Measurements from ENCODE around the gene CACFD1. TPM values are rescaled to one million over a fixed set of nuclear protein-coding genes. Genes with fewer than 3 reads are reported as not detected.
A peak's percentile ranks its signal among the peaks of the same experiment; 100 is the strongest.

Gene CACFD1
- total and polyA plus RNA-seq, 3 experiments from 2014 or later, result 1.3 to 2.6 (median 2.5) TPM

GRCh38 chr9:133454943-133455673 is 4.7 kb upstream of the CACFD1 start:
- Mint-ChIP-seq H3K27ac (peak overlapping the region in 1 of 8 donors; percentile 52), H3K9me3 (no peaks in the 10 kb centered on the region), H3K4me1 (peaks cover 0 to 13% (median 3%) of the 10 kb centered on the region in 3 donors), H3K27me3 (peaks cover 0 to 2% of the 10 kb centered on the region in 2 donors), H3K36me3 (peaks cover 0 to 4% (median 0%) of the 10 kb centered on the region in 3 donors), H3K4me3 (peak overlapping the region in 1 of 7 donors; percentile 17)
- no peak for DNase-seq
- Histone ChIP-seq H3K4me3 (ENCODE audit: low read length) (no peak overlapping the region), H3K27me3 (ENCODE audit: insufficient read depth, low read length, poor library complexity, severe bottlenecking) (no peaks in the 10 kb centered on the region), H3K36me3 (ENCODE audit: insufficient read depth, low read length) (no peaks in the 10 kb centered on the region), H3K4me1 (ENCODE audit: insufficient read depth, low read length) (peaks cover 9% of the 10 kb centered on the region), H3K27ac (ENCODE audit: low read depth, low read length) (no peak overlapping the region), H3K9me3 (ENCODE audit: low read length) (no peaks in the 10 kb centered on the region)
- POLR2A ChIA-PET, result no interaction called here
- CTCF ChIA-PET, result no interaction called here

GRCh38 chr9:133455936-133456335 is 3.8 kb upstream of the CACFD1 start:
- peaks cover 0 to 4% (median 0%) of the 10 kb centered on the region in 3 donors for H3K36me3 Mint-ChIP-seq
- CTCF ChIA-PET, result no interaction called here
- DNase-seq, result no peak
- H3K36me3 ChIP-seq (ENCODE audit: insufficient read depth, low read length), result no peaks in the 10 kb centered on the region
- no peak overlapping the region for H3K4me3 Mint-ChIP-seq
- H3K4me1 ChIP-seq (ENCODE audit: insufficient read depth, low read length), result peaks cover 13% of the 10 kb centered on the region
- H3K27ac ChIP-seq (ENCODE audit: low read depth, low read length), result no peak overlapping the region
- no peaks in the 10 kb centered on the region for H3K9me3 ChIP-seq (ENCODE audit: low read length)
- H3K27me3 ChIP-seq (ENCODE audit: insufficient read depth, low read length, poor library complexity, severe bottlenecking), result no peaks in the 10 kb centered on the region
- POLR2A ChIA-PET, result no interaction called here
- no peak overlapping the region for H3K4me3 ChIP-seq (ENCODE audit: low read length)
- peaks cover 0 to 2% of the 10 kb centered on the region in 2 donors for H3K27me3 Mint-ChIP-seq
- no peak overlapping the region for H3K27ac Mint-ChIP-seq
- H3K9me3 Mint-ChIP-seq, result no peaks in the 10 kb centered on the region
- H3K4me1 Mint-ChIP-seq, result peaks cover 0 to 19% (median 5%) of the 10 kb centered on the region in 3 donors

GRCh38 chr9:133456409-133456808 is 3.4 kb upstream of the CACFD1 start:
- H3K4me3 Mint-ChIP-seq, result no peak overlapping the region
- peaks cover 0 to 2% of the 10 kb centered on the region in 2 donors for H3K27me3 Mint-ChIP-seq
- ChIA-PET CTCF (no interaction called here), POLR2A (no interaction called here)
- DNase-seq, result no peak
- no peaks in the 10 kb centered on the region for H3K36me3 ChIP-seq (ENCODE audit: insufficient read depth, low read length)
- no peaks in the 10 kb centered on the region for H3K9me3 Mint-ChIP-seq
- peaks cover 0 to 24% (median 5%) of the 10 kb centered on the region in 3 donors for H3K4me1 Mint-ChIP-seq
- H3K9me3 ChIP-seq (ENCODE audit: low read length), result no peaks in the 10 kb centered on the region
- H3K4me1 ChIP-seq (ENCODE audit: insufficient read depth, low read length), result peaks cover 13% of the 10 kb centered on the region
- no peaks in the 10 kb centered on the region for H3K27me3 ChIP-seq (ENCODE audit: insufficient read depth, low read length, poor library complexity, severe bottlenecking)
- H3K36me3 Mint-ChIP-seq, result peaks cover 0 to 4% (median 0%) of the 10 kb centered on the region in 3 donors
- no peak overlapping the region for H3K27ac ChIP-seq (ENCODE audit: low read depth, low read length)
- H3K27ac Mint-ChIP-seq, result no peak overlapping the region
- no peak overlapping the region for H3K4me3 ChIP-seq (ENCODE audit: low read length)

- peaks cover 0 to 26% (median 5%) of the 10 kb centered on the region in 3 donors for H3K4me1 Mint-ChIP-seq
- no peaks in the 10 kb centered on the region for H3K36me3 ChIP-seq (ENCODE audit: insufficient read depth, low read length)
- no peak overlapping the region for H3K27ac Mint-ChIP-seq
- no peaks in the 10 kb centered on the region for H3K27me3 ChIP-seq (ENCODE audit: insufficient read depth, low read length, poor library complexity, severe bottlenecking)
- H3K36me3 Mint-ChIP-seq, result peaks cover 0 to 4% (median 0%) of the 10 kb centered on the region in 3 donors
- H3K27ac ChIP-seq (ENCODE audit: low read depth, low read length), result no peak overlapping the region
- no peak overlapping the region for H3K4me3 ChIP-seq (ENCODE audit: low read length)
- ChIA-PET POLR2A (no interaction called here), CTCF (no interaction called here)
- H3K9me3 ChIP-seq (ENCODE audit: low read length), result no peaks in the 10 kb centered on the region
- H3K27me3 Mint-ChIP-seq, result peaks cover 0 to 2% of the 10 kb centered on the region in 2 donors
- DNase-seq, result no peak
- no peak overlapping the region for H3K4me3 Mint-ChIP-seq
- H3K4me1 ChIP-seq (ENCODE audit: insufficient read depth, low read length), result peaks cover 13% of the 10 kb centered on the region
- no peaks in the 10 kb centered on the region for H3K9me3 Mint-ChIP-seq
Measured at GRCh38 chr9:133457233-133457632, 2.5 kb upstream of the CACFD1 start.

- Histone ChIP-seq H3K36me3 (ENCODE audit: insufficient read depth, low read length) (no peaks in the 10 kb centered on the region), H3K4me1 (ENCODE audit: insufficient read depth, low read length) (peaks cover 13% of the 10 kb centered on the region), H3K27ac (ENCODE audit: low read depth, low read length) (no peak overlapping the region), H3K4me3 (ENCODE audit: low read length) (no peak overlapping the region), H3K27me3 (ENCODE audit: insufficient read depth, low read length, poor library complexity, severe bottlenecking) (no peaks in the 10 kb centered on the region), H3K9me3 (ENCODE audit: low read length) (no peaks in the 10 kb centered on the region)
- H3K36me3 Mint-ChIP-seq, result peaks cover 0 to 4% (median 0%) of the 10 kb centered on the region in 3 donors
- H3K27ac Mint-ChIP-seq, result no peak overlapping the region
- DNase-seq, result no peak
- peaks cover 0 to 2% of the 10 kb centered on the region in 2 donors for H3K27me3 Mint-ChIP-seq
- no peak overlapping the region for H3K4me3 Mint-ChIP-seq
- CTCF ChIA-PET, result no interaction called here
- no peaks in the 10 kb centered on the region for H3K9me3 Mint-ChIP-seq
- POLR2A ChIA-PET, result interaction anchor here (0.6 kb wide), 1 partner anchor 78 kb away, joined by 3 read pairs; no protein-coding TSS in a partner anchor
- peaks cover 0 to 26% (median 5%) of the 10 kb centered on the region in 3 donors for H3K4me1 Mint-ChIP-seq
Measured at GRCh38 chr9:133457748-133458147, 2.0 kb upstream of the CACFD1 start.

- no peak for DNase-seq
- POLR2A ChIA-PET, result interaction anchor here (1.3 to 1.5 kb wide), 2 partner anchors 21 to 41 kb away, joined by 3 to 4 read pairs; partner anchors contain the start of gene REXO4
- Histone ChIP-seq H3K4me1 (ENCODE audit: insufficient read depth, low read length) (peaks cover 13% of the 10 kb centered on the region), H3K36me3 (ENCODE audit: insufficient read depth, low read length) (no peaks in the 10 kb centered on the region), H3K27ac (ENCODE audit: low read depth, low read length) (no peak overlapping the region), H3K9me3 (ENCODE audit: low read length) (no peaks in the 10 kb centered on the region), H3K4me3 (ENCODE audit: low read length) (peak overlapping the region; percentile 80), H3K27me3 (ENCODE audit: insufficient read depth, low read length, poor library complexity, severe bottlenecking) (no peaks in the 10 kb centered on the region)
- H3K36me3 Mint-ChIP-seq, result peaks cover 0 to 4% (median 0%) of the 10 kb centered on the region in 3 donors
- H3K4me3 Mint-ChIP-seq, result peak overlapping the region; percentile 87 to 95 (median 92)
- CTCF ChIA-PET, result interaction anchor here (1.8 to 2.6 kb wide), 2 partner anchors 18 to 21 kb away, joined by 7 to 8 read pairs; partner anchors contain the start of gene SLC2A6
- H3K27me3 Mint-ChIP-seq, result peaks cover 0 to 2% of the 10 kb centered on the region in 2 donors
- H3K4me1 Mint-ChIP-seq, result peaks cover 0 to 26% (median 5%) of the 10 kb centered on the region in 3 donors
- H3K9me3 Mint-ChIP-seq, result no peaks in the 10 kb centered on the region
- peak overlapping the region in 4 of 8 donors; percentile 94 to 97 (median 94) for H3K27ac Mint-ChIP-seq
Measured at GRCh38 chr9:133458643-133459312, 1.0 kb upstream of the CACFD1 start.

GRCh38 chr9:133460405-133461175 is 812 bp downstream of the CACFD1 start:
- H3K36me3 Mint-ChIP-seq, result peaks cover 0 to 4% (median 0%) of the 10 kb centered on the region in 3 donors
- peak in 2 of 5 donors; percentile 40 to 80 for DNase-seq
- no peaks in the 10 kb centered on the region for H3K9me3 ChIP-seq (ENCODE audit: low read length)
- H3K36me3 ChIP-seq (ENCODE audit: insufficient read depth, low read length), result no peaks in the 10 kb centered on the region
- H3K4me3 ChIP-seq (ENCODE audit: low read length), result no peak overlapping the region
- peak overlapping the region; percentile 79 for H3K27ac ChIP-seq (ENCODE audit: low read depth, low read length)
- H3K4me1 ChIP-seq (ENCODE audit: insufficient read depth, low read length), result peaks cover 13% of the 10 kb centered on the region
- no peaks in the 10 kb centered on the region for H3K9me3 Mint-ChIP-seq
- ChIA-PET POLR2A (interaction anchor here (1.3 to 1.7 kb wide), 3 partner anchors 19 to 88 kb away, joined by 3 to 4 read pairs (median 4); partner anchors contain the start of gene REXO4), CTCF (interaction anchor here (0.9 to 2.6 kb wide), 6 partner anchors 7 to 275 kb away, joined by 3 to 8 read pairs (median 5); partner anchors contain the start of genes REXO4 and SLC2A6)
- H3K27ac Mint-ChIP-seq, result peak overlapping the region; percentile 42 to 96 (median 94)
- H3K4me3 Mint-ChIP-seq, result peak overlapping the region; percentile 64 to 84 (median 76)
- H3K4me1 Mint-ChIP-seq, result peaks cover 0 to 26% (median 5%) of the 10 kb centered on the region in 3 donors
- no peaks in the 10 kb centered on the region for H3K27me3 ChIP-seq (ENCODE audit: insufficient read depth, low read length, poor library complexity, severe bottlenecking)
- H3K27me3 Mint-ChIP-seq, result peaks cover 0 to 2% of the 10 kb centered on the region in 2 donors
